Measurements from ENCODE around the gene OXA1L. TPM values are rescaled to one million over a fixed set of nuclear protein-coding genes. Genes with fewer than 3 reads are reported as not detected.
"Not testable (repeated sequence)": the region's sequence is repeated elsewhere in the genome, so short reads cannot be mapped to it uniquely, and the experiment has no call there.

The OXA1L gene
- total RNA-seq, 1 experiment from 2014 or later = 76.5 TPM

- no peak for DNase-seq
- no peaks in the 10 kb centered on the region for H3K4me1 Mint-ChIP-seq (ENCODE audit: low read depth, unreplicated experiment)
- CTCF ChIA-PET = interaction anchor here (1.4 kb wide), 1 partner anchor 149 kb away, joined by 3 read pairs; no protein-coding TSS in a partner anchor
- peaks cover 2% of the 10 kb centered on the region for H3K27me3 Mint-ChIP-seq (ENCODE audit: unreplicated experiment)
- intact Hi-C loops (cut with micrococcal nuclease; ENCODE audit: unreplicated experiment) = no loop called here
- BruUV-seq (replicated peaks) = no TSS peak
- H3K27ac Mint-ChIP-seq (ENCODE audit: unreplicated experiment) = no peak overlapping the region
- TF ChIP-seq CTCF (IDR thresholded peaks at IDR 0.05; ENCODE audit: unreplicated experiment) = no peak
- no peaks in the 10 kb centered on the region for H3K36me3 Mint-ChIP-seq (ENCODE audit: insufficient read depth, unreplicated experiment)
- H3K9me3 Mint-ChIP-seq (ENCODE audit: low read depth, unreplicated experiment) = no peaks in the 10 kb centered on the region
- no peak overlapping the region for H3K4me3 Mint-ChIP-seq (ENCODE audit: low read depth, unreplicated experiment)
Measured at GRCh38 chr14:22748206-22748605, 18.3 kb upstream of the OXA1L start.

GRCh38 chr14:22748631-22749068, 17.8 kb upstream of the OXA1L start:
- intact Hi-C loops (cut with micrococcal nuclease; ENCODE audit: unreplicated experiment) = no loop called here
- Mint-ChIP-seq H3K27ac (ENCODE audit: unreplicated experiment) (no peak overlapping the region), H3K36me3 (ENCODE audit: insufficient read depth, unreplicated experiment) (no peaks in the 10 kb centered on the region), H3K4me1 (ENCODE audit: low read depth, unreplicated experiment) (no peaks in the 10 kb centered on the region), H3K9me3 (ENCODE audit: low read depth, unreplicated experiment) (no peaks in the 10 kb centered on the region), H3K27me3 (ENCODE audit: unreplicated experiment) (no peaks in the 10 kb centered on the region), H3K4me3 (ENCODE audit: low read depth, unreplicated experiment) (no peak overlapping the region)
- BruUV-seq (replicated peaks) = no TSS peak
- CTCF ChIA-PET = interaction anchor here (1.4 kb wide), 1 partner anchor 149 kb away, joined by 3 read pairs; no protein-coding TSS in a partner anchor
- no peak for DNase-seq
- TF ChIP-seq CTCF (IDR thresholded peaks at IDR 0.05; ENCODE audit: unreplicated experiment) = no peak

- H3K36me3 Mint-ChIP-seq (ENCODE audit: insufficient read depth, unreplicated experiment) = no peaks in the 10 kb centered on the region
- intact Hi-C loops (cut with micrococcal nuclease; ENCODE audit: unreplicated experiment) = no loop called here
- no peak for TF ChIP-seq CTCF (IDR thresholded peaks at IDR 0.05; ENCODE audit: unreplicated experiment)
- H3K27me3 Mint-ChIP-seq (ENCODE audit: unreplicated experiment) = no peaks in the 10 kb centered on the region
- H3K9me3 Mint-ChIP-seq (ENCODE audit: low read depth, unreplicated experiment) = no peaks in the 10 kb centered on the region
- no TSS peak for BruUV-seq (replicated peaks)
- CTCF ChIA-PET = no interaction called here
- H3K27ac Mint-ChIP-seq (ENCODE audit: unreplicated experiment) = no peak overlapping the region
- H3K4me1 Mint-ChIP-seq (ENCODE audit: low read depth, unreplicated experiment) = no peaks in the 10 kb centered on the region
- no peak for DNase-seq
- no peak overlapping the region for H3K4me3 Mint-ChIP-seq (ENCODE audit: low read depth, unreplicated experiment)
Measured at GRCh38 chr14:22752422-22752821, 14.1 kb upstream of the OXA1L start.

GRCh38 chr14:22753586-22753985, 12.9 kb upstream of the OXA1L start:
- TF ChIP-seq CTCF (IDR thresholded peaks at IDR 0.05; ENCODE audit: unreplicated experiment) = no peak
- CTCF ChIA-PET = no interaction called here
- H3K4me3 Mint-ChIP-seq (ENCODE audit: low read depth, unreplicated experiment) = no peak overlapping the region
- no peaks in the 10 kb centered on the region for H3K27me3 Mint-ChIP-seq (ENCODE audit: unreplicated experiment)
- BruUV-seq (replicated peaks) = no TSS peak
- no peaks in the 10 kb centered on the region for H3K36me3 Mint-ChIP-seq (ENCODE audit: insufficient read depth, unreplicated experiment)
- no peaks in the 10 kb centered on the region for H3K4me1 Mint-ChIP-seq (ENCODE audit: low read depth, unreplicated experiment)
- no peaks in the 10 kb centered on the region for H3K9me3 Mint-ChIP-seq (ENCODE audit: low read depth, unreplicated experiment)
- no peak for DNase-seq
- H3K27ac Mint-ChIP-seq (ENCODE audit: unreplicated experiment) = no peak overlapping the region
- intact Hi-C loops (cut with micrococcal nuclease; ENCODE audit: unreplicated experiment) = no loop called here

- H3K27me3 Mint-ChIP-seq (ENCODE audit: unreplicated experiment); H3K36me3 Mint-ChIP-seq (ENCODE audit: insufficient read depth, unreplicated experiment); H3K4me1 Mint-ChIP-seq (ENCODE audit: low read depth, unreplicated experiment); H3K27ac Mint-ChIP-seq (ENCODE audit: unreplicated experiment); H3K4me3 Mint-ChIP-seq (ENCODE audit: low read depth, unreplicated experiment); H3K9me3 Mint-ChIP-seq (ENCODE audit: low read depth, unreplicated experiment); DNase-seq; BruUV-seq (replicated peaks); intact Hi-C loops (cut with micrococcal nuclease; ENCODE audit: unreplicated experiment); CTCF ChIA-PET: not testable (repeated sequence)
Measured at GRCh38 chr14:22757972-22758650, 8.4 kb upstream of the OXA1L start.
